ENCODE results near the gene ZMIZ1. TPM values are rescaled to one million over a fixed set of nuclear protein-coding genes. Genes with fewer than 3 reads are reported as not detected.

ZMIZ1 gene
- total RNA-seq, 1 donor, result 23.3 TPM

DNA sequence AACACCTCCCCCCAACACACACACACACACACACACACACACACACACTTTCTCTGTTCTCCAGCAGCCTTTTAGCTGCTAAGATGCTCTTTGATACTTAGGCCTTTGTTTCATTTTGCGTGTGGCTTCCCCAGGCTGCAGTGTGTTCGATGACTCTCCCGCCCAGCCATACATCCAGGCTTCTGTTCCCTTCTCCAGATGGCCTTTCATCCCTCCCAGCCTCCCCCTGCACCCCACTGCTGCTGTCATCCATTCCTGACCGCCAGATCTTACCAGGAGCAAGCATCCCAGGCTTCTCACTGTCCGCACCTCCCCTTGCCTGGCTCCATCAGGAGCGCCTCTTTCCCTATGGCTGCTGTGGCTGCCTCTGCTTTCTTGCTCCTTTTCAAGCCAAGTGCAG, 200.7 kb downstream of the ZMIZ1 start:
- DNase-seq (ENCODE audit: low read depth), result no peak
- no peak overlapping the region for H3K4me3 ChIP-seq (ENCODE audit: low read depth, low read length)
- TF ChIP-seq, protein P1, sequence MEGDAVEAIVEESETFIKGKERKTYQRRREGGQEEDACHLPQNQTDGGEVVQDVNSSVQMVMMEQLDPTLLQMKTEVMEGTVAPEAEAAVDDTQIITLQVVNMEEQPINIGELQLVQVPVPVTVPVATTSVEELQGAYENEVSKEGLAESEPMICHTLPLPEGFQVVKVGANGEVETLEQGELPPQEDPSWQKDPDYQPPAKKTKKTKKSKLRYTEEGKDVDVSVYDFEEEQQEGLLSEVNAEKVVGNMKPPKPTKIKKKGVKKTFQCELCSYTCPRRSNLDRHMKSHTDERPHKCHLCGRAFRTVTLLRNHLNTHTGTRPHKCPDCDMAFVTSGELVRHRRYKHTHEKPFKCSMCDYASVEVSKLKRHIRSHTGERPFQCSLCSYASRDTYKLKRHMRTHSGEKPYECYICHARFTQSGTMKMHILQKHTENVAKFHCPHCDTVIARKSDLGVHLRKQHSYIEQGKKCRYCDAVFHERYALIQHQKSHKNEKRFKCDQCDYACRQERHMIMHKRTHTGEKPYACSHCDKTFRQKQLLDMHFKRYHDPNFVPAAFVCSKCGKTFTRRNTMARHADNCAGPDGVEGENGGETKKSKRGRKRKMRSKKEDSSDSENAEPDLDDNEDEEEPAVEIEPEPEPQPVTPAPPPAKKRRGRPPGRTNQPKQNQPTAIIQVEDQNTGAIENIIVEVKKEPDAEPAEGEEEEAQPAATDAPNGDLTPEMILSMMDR (IDR thresholded peaks at IDR 0.05; ENCODE audit: insufficient read depth, low read depth, low read length), result no peak

DNA sequence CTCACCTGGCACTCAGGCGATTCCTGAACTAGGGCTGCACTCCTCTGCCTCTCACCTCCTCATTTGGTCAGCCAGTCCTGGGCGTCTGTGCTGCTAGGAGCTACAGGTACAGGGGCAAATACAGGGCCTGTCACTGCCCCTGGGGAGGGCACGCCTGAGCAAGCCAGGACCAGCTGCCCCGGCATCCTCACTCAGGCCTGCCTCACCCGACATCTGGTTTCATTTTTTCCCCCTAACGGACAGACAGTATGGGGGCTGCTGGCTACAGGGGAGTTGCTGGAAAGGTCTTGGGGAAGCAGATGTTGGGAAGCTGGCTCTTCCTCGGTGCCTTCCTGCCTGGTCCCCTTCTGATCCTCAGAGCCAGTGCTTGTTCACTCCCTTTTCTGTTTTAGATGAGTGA, 201.2 kb downstream of the ZMIZ1 start:
- DNase-seq (ENCODE audit: low read depth), result no peak
- no peak overlapping the region for H3K4me3 ChIP-seq (ENCODE audit: low read depth, low read length)
- TF ChIP-seq, protein P1 (IDR thresholded peaks at IDR 0.05; ENCODE audit: insufficient read depth, low read depth, low read length), result no peak

DNA sequence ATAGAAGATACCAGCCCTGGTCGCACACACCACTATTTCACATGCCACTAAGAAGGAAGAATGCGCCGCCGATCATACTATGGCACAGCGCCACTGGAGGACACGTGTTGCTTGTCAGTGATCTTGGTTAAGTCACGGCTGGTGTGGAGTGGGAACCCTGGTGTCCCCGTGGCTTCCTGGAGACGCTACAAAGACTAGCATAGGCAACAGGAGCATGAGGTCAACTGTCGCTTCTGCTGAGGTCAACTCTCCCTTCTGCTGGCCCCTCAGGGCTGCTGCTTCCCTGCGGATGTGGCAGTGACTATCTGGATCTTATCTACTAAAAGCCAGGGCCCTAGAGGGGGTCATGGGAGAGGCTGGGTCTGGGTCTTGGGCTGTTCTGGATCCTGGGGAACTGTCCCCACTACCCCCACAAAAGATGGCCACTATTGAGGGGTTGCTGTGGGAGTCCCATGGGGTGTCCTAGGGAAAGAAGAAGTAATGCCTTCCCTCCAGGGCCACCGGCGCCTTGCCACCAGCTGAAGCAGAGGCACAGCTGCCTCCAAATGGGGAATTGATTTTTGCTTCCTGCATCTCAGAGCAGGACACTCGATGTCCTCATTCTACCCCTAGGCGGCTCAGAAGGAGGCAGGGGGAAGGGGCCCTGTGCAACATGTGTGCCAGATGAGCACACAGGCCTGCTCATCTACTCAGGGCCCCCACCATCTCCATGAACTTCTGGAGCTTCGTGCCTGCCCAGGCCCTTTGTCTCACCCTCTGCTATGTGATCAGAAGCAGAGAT, 201.9 kb downstream of the ZMIZ1 start:
- TF ChIP-seq, protein P1 (IDR thresholded peaks at IDR 0.05; ENCODE audit: insufficient read depth, low read depth, low read length), result no peak
- H3K4me3 ChIP-seq (ENCODE audit: low read depth, low read length), result no peak overlapping the region
- no peak for DNase-seq (ENCODE audit: low read depth)

DNA sequence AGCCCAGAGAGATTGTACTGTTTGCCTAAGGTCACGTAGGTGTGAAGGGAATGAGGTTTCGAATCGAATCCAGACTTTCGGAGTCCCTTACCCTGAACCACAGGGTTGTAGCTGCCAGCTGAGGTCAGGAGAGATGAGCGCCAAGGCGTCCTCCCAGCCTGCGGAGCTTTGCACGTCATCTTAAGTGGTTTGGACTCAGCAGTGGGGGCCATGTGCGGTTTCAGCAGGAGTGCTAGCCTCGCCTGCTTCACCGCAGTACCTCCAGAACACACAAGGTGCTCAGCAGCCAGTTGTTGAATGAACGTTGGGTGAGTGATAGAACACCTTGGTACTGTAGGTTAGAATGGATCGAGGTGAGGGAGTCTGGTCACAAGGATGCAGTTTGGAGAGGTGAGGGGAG, 203.6 kb downstream of the ZMIZ1 start:
- no peak for DNase-seq (ENCODE audit: low read depth)
- TF ChIP-seq, protein P1 (IDR thresholded peaks at IDR 0.05; ENCODE audit: insufficient read depth, low read depth, low read length), result no peak
- no peak overlapping the region for H3K4me3 ChIP-seq (ENCODE audit: low read depth, low read length)

DNA sequence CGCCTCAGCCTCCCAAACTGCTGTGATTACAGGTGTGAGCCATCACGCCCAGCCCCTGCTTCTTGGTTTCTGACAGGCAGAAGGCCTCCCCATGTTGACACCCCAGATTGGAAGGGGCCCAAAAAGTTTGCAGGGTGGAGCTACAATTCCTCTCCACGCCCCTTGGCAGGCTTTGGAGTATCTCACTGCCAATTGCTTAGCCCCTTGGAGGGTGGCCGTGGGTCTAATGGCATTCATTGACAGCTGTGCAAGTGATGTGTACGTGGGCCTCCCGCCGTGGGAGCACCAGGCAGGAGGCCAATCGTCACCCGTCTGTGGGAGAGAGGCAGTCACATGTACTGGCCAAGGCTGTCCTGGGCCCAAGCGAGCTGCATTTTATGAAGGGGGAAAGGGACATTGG, 204.8 kb downstream of the ZMIZ1 start:
- H3K4me3 ChIP-seq (ENCODE audit: low read depth, low read length), result no peak overlapping the region
- DNase-seq (ENCODE audit: low read depth), result no peak
- TF ChIP-seq, protein P1 (IDR thresholded peaks at IDR 0.05; ENCODE audit: insufficient read depth, low read depth, low read length), result no peak

DNA sequence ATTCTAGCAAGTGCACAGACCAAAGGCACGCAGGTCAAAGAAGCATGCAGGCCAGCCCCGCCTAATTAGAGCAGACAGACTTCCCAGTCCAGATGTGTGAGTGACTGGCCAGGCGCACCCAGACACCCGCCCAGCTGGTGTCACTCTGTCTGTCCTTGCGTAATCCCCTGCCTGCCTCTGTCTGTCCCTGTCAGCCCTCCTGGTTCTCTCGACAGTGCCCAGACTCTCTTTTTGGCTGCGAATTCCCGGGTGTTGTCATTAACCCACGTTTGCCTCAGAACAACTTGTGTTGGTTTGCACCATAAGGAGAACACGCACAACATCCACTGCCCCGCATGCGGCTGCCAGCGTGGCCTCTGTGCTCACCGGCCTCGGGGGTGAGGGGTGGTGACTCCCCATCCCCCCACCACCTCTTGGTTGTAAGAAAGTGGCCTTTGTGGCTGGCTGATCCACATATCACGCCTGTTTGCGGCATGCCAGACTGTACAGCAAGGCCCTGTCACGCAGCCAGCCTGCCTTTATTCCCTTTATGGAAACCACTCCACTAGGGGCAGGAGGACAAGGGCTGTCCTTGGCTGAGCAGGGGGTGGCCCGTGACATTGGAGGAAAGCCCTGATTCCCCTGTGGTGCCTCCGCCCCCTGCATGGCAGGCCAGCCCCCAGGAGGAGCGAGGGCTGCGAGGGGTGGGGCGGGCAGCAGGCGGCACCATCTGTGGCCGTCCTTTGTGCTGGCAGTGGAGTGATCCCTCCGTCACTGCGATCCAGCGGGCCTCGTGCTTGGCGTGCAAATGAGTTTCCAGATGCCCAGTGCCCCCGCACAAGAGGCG, 205.7 kb downstream of the ZMIZ1 start:
- DNase-seq (ENCODE audit: low read depth), result peak; percentile 92
- H3K4me3 ChIP-seq (ENCODE audit: low read depth, low read length), result no peak overlapping the region
- TF ChIP-seq, protein P1 (IDR thresholded peaks at IDR 0.05; ENCODE audit: insufficient read depth, low read depth, low read length), result no peak
